ENCODE measurements around the gene L2HGDH. TPM values are rescaled to one million over a fixed set of nuclear protein-coding genes. Genes with fewer than 3 reads are reported as not detected.

L2HGDH gene
- total RNA-seq, 1 experiment from 2014 or later, result 13.9 TPM

DNA sequence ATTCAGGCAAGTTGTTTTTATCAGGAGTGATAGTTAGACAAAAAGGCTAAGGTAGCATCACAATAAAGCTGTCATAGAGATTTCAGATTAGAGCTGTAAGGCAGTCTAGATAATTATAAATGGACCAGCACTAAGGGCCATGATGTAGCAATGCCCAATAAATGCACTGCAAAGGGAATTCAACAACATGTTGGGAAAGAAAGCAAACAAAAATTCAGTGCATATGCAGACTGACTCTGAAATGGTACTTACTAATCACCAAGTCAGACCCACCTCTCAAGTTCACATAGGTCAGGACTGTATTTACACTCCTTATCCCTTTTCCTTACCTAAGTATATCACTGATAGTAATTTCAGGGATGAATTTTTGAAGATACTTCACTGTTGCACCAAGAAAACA is 47.0 kb downstream of the L2HGDH start:
- CTCF ChIA-PET, result interaction anchor here (0.6 kb wide), 1 partner anchor 70 kb away, joined by 4 read pairs; no protein-coding TSS in a partner anchor
- H3K9me3 Mint-ChIP-seq (ENCODE audit: low read depth, unreplicated experiment), result no peaks in the 10 kb centered on the region
- H3K4me3 Mint-ChIP-seq (ENCODE audit: low read depth, unreplicated experiment), result no peak overlapping the region
- no peaks in the 10 kb centered on the region for H3K27me3 Mint-ChIP-seq (ENCODE audit: unreplicated experiment)
- H3K27ac Mint-ChIP-seq (ENCODE audit: unreplicated experiment), result no peak overlapping the region
- TF ChIP-seq, protein P1, sequence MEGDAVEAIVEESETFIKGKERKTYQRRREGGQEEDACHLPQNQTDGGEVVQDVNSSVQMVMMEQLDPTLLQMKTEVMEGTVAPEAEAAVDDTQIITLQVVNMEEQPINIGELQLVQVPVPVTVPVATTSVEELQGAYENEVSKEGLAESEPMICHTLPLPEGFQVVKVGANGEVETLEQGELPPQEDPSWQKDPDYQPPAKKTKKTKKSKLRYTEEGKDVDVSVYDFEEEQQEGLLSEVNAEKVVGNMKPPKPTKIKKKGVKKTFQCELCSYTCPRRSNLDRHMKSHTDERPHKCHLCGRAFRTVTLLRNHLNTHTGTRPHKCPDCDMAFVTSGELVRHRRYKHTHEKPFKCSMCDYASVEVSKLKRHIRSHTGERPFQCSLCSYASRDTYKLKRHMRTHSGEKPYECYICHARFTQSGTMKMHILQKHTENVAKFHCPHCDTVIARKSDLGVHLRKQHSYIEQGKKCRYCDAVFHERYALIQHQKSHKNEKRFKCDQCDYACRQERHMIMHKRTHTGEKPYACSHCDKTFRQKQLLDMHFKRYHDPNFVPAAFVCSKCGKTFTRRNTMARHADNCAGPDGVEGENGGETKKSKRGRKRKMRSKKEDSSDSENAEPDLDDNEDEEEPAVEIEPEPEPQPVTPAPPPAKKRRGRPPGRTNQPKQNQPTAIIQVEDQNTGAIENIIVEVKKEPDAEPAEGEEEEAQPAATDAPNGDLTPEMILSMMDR (IDR thresholded peaks at IDR 0.05; ENCODE audit: unreplicated experiment), result no peak
- no peaks in the 10 kb centered on the region for H3K4me1 Mint-ChIP-seq (ENCODE audit: low read depth, unreplicated experiment)
- DNase-seq, result no peak
- intact Hi-C loops (cut with micrococcal nuclease; ENCODE audit: unreplicated experiment), result no loop called here
- BruUV-seq (replicated peaks), result no TSS peak
- H3K36me3 Mint-ChIP-seq (ENCODE audit: insufficient read depth, unreplicated experiment), result no peaks in the 10 kb centered on the region

DNA sequence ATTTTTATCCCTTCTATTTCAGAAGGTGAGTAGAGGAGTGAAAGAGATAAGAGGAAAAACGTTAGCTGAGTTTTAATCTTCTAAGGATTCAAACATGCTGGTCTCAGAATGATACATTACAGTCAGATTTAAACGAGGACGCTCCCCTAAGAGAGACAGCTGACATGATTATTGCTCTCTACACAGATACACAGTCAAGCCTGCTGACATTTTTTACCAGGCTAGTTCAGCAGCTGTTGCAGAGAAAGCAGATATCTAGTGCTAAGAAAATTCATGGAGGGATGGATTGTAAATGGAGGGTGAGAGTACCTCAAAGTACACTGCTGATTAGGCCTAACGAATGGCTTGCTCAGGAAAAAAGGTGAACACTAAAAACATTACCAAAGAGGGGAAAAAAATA is 48.7 kb downstream of the L2HGDH start:
- no TSS peak for BruUV-seq (replicated peaks)
- intact Hi-C loops (cut with micrococcal nuclease; ENCODE audit: unreplicated experiment), result no loop called here

DNA sequence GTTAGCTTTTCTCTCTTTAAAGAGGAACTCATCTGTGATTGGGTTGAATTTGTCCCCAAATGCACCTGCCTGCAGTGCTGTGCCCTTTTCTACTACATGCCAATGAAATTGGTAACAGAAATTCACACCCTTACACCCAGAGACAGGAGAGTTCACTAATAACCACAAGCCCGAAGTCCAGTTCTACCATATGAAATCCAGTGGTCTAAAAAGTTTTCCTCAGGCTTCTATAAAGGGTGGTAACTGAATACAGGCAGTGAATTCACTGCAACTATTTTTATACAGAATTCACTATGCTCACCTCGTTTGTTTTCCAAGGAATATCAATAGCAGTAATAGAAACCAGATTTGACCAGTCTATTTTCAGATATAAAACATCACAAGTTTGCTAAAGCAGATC is 49.2 kb downstream of the L2HGDH start:
- no peak overlapping the region for H3K27ac Mint-ChIP-seq (ENCODE audit: unreplicated experiment)
- H3K4me3 Mint-ChIP-seq (ENCODE audit: low read depth, unreplicated experiment), result no peak overlapping the region
- CTCF ChIA-PET, result no interaction called here
- no peaks in the 10 kb centered on the region for H3K36me3 Mint-ChIP-seq (ENCODE audit: insufficient read depth, unreplicated experiment)
- H3K27me3 Mint-ChIP-seq (ENCODE audit: unreplicated experiment), result no peaks in the 10 kb centered on the region
- TF ChIP-seq, protein P1 (IDR thresholded peaks at IDR 0.05; ENCODE audit: unreplicated experiment), result no peak
- H3K9me3 Mint-ChIP-seq (ENCODE audit: low read depth, unreplicated experiment), result no peaks in the 10 kb centered on the region
- intact Hi-C loops (cut with micrococcal nuclease; ENCODE audit: unreplicated experiment), result no loop called here
- no TSS peak for BruUV-seq (replicated peaks)
- DNase-seq, result no peak
- no peaks in the 10 kb centered on the region for H3K4me1 Mint-ChIP-seq (ENCODE audit: low read depth, unreplicated experiment)

More for the DNA sequence above, 48.7 kb downstream of the L2HGDH start:
- no peaks in the 10 kb centered on the region for H3K27me3 Mint-ChIP-seq (ENCODE audit: unreplicated experiment)
- no peak for DNase-seq
- no peak overlapping the region for H3K4me3 Mint-ChIP-seq (ENCODE audit: low read depth, unreplicated experiment)
- no peaks in the 10 kb centered on the region for H3K9me3 Mint-ChIP-seq (ENCODE audit: low read depth, unreplicated experiment)
- no peaks in the 10 kb centered on the region for H3K4me1 Mint-ChIP-seq (ENCODE audit: low read depth, unreplicated experiment)
- CTCF ChIA-PET, result no interaction called here
- TF ChIP-seq, protein P1 (IDR thresholded peaks at IDR 0.05; ENCODE audit: unreplicated experiment), result no peak
- H3K27ac Mint-ChIP-seq (ENCODE audit: unreplicated experiment), result no peak overlapping the region
- H3K36me3 Mint-ChIP-seq (ENCODE audit: insufficient read depth, unreplicated experiment), result no peaks in the 10 kb centered on the region

DNA sequence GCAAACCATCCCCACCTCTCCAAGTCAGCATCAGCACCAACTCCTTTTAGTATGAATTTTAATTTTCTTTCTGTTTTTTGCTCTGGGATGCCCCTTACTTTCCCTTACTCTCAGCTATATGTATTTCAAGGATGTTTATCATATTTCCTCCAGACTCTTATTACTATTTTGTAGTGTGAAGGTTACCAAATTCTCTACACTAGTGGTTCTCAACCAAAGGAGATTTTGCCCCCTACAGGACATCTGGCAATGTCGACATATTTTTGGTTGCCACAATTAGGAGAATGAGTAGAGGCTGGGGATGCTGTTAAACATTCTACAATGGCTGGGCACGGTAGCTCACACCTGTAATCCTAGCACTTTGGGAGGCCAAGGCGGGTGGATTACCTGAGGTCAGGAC is 51.5 kb downstream of the L2HGDH start:
- CTCF ChIA-PET, result no interaction called here

More for the DNA sequence above, 51.5 kb downstream of the L2HGDH start:
- TF ChIP-seq, protein P1 (IDR thresholded peaks at IDR 0.05; ENCODE audit: unreplicated experiment), result peak; percentile 37
- Mint-ChIP-seq H3K27ac (ENCODE audit: unreplicated experiment) (no peak overlapping the region), H3K27me3 (ENCODE audit: unreplicated experiment) (no peaks in the 10 kb centered on the region), H3K9me3 (ENCODE audit: low read depth, unreplicated experiment) (no peaks in the 10 kb centered on the region), H3K4me1 (ENCODE audit: low read depth, unreplicated experiment) (no peaks in the 10 kb centered on the region), H3K36me3 (ENCODE audit: insufficient read depth, unreplicated experiment) (no peaks in the 10 kb centered on the region), H3K4me3 (ENCODE audit: low read depth, unreplicated experiment) (no peak overlapping the region)
- no TSS peak for BruUV-seq (replicated peaks)
- DNase-seq, result peak; percentile 12
- intact Hi-C loops (cut with micrococcal nuclease; ENCODE audit: unreplicated experiment), result no loop called here
